DMS 273 (cell line): ENCODE results near the gene PSPH.
"Not testable (repeated sequence)": the region's sequence is repeated elsewhere in the genome, so short reads cannot be mapped to it uniquely, and the experiment has no call there.

Experiments
- DNase-seq: peaks from one replicate; lab custom pipeline; 2025; ENCODE audit not compliant: unreplicated experiment; lab: John Stamatoyannopoulos, UW

The PSPH gene

DNA sequence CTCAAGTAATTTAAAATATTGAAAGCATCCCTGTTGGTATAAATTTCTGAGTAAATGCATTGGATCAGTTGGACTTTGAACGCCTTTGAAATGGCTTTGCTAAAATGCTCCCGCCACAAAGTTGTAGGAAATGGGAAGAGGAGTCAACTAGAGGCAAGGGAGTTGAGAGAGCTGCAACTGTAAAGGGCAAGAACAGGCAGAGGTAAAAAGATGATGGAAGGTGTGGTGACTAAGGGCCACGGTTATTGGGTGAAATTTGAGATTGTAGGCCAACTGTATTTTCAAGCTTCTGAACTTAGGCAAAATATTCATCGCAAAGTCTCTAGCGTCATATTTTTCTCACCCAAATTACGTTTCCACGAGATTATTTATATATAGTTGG lies 12.2 kb upstream of the PSPH start:
- peak; percentile 75 for DNase-seq

DNA sequence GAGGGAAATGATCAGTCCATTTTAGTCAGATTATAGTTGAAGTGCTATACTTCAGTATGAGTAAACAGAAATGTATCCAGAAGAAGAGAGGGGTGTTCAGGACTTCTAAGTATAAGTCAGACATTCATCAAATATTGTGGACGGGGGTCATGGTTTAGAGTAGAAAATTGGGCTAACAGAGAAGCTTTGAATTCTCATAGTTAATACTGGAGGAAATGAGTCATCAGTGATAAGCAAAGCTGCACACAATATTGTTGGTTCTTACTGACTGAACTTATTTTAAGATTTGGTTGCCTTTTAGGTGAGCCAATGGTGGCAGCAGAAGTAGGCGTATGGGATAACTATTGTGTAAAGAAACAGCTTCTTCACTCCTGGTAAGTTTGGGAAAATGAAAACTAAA lies 11.1 kb upstream of the PSPH start:
- DNase-seq = no peak

DNA sequence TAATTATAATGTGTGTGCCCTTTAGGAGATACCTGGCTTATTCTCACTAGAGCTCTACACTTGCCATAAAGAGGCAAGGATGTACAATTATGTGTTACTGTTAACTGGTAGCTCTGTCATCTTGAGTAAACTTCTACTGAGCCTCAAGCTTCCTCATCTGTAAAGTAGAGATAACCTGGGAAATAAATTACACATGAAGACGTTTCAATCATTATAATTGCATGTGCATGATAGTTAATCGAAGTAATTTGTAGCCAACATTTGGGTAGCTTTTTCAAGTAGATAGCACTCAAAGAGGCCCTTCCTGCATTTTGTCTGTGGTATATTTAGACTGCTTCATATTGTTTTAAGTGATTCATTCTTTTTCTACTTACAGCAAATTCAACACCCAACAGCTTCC lies 2.7 kb upstream of the PSPH start:
- DNase-seq = no peak

DNA sequence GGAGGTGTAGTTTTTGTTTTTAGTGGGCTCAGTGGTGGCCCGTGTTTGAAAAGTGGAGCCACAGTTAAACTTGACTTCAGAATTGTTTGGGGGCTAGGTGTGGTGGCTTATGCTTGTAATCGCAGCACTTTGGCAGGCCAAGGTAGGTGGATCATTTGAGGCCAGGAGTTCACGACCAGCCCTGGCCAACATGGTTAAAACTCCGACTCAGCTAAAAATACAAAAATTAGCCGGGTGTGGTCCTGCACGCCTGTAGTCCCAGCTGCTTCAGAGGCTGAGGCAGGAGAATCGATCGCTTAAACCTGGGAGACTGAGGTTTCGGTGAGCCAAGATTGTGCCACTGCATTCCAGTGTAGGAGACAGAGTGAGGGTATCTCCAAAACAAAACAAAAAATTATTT lies 2.1 kb upstream of the PSPH start:
- DNase-seq = no peak

DNA sequence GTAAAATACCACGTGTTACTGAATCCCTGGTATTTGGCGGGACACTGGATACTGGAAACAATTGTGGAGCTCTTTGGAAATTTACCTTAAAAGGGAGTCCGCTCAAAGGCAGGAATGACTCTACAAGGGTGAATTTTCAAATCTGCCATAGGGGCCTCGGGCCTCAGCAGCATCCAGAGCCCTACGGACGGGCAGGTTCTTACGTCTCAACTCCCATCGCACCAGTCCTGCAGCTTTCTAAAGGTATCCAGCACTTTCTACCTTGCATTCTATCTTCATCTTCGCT lies 248 bp downstream of the PSPH start:
- no peak for DNase-seq

DNA sequence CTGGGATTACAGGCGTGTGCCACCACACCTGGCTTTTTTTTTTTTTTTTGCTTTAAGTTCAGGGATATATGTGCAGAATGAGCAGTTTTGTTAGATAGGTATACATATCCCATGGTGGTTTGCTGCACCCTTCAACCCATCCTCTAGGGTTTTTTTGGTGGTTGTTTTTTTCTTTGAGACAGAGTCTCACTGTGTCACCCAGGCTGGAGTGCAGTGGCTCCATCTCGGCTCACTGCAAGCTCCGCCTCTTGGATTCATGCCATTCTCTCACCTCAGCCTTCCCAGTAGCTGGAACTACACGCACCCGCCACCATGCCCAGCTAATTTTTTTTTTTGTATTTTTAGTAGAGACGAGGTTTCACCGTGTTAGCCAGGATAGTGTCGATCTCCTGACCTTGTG lies 2.5 kb downstream of the PSPH start:
- peak; percentile 82 for DNase-seq

DNA sequence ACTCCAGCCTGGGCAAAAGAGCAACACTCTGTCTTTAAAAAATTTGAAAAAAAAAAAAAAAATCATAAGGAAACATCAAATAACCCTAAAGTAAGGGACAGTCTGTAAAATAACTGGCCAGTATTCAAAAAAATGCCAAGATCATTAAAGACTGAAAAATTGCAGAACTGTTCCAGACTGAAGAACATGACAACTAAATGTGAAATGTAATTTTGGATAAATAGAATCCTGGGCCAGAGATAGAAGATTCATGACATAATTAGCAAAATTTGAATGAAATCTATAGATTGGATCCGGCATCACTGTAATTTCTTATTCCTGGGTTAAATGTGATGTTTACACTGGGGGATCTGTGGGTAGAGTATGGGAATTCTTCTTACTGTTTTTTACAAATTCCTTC lies 3.0 kb downstream of the PSPH start:
- DNase-seq = no peak

DNA sequence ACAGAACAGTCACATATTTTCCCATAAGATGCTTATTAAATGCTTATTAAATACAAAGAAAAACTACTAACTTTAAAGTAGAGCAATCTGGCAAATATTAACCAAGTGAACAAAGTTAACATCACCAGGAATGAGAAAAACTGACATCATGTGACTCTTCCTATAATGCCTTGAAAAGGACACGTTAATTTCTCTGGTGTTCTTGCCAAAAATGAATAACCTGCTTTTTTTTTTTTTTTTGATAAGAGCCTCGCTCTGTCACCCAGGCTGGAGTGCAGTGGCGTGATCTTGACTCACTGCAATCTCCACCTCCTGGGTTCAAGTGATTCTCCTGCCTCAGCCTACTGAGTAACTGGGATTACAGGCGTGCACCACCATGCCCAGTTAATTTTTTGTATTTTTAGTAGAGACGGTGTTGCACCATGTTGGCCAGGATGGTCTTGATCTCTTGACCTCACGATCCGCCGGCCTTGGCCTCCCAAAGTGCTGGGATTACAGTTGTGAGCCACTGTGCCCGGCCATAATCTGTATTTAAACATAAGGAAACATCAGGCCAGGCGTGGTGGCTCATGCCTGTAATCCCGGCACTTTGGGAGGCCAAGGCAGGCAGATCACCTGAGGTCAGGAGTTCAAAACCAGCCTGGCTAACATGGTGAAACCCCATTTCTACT lies 3.7 kb downstream of the PSPH start:
- not testable (repeated sequence) for DNase-seq

DNA sequence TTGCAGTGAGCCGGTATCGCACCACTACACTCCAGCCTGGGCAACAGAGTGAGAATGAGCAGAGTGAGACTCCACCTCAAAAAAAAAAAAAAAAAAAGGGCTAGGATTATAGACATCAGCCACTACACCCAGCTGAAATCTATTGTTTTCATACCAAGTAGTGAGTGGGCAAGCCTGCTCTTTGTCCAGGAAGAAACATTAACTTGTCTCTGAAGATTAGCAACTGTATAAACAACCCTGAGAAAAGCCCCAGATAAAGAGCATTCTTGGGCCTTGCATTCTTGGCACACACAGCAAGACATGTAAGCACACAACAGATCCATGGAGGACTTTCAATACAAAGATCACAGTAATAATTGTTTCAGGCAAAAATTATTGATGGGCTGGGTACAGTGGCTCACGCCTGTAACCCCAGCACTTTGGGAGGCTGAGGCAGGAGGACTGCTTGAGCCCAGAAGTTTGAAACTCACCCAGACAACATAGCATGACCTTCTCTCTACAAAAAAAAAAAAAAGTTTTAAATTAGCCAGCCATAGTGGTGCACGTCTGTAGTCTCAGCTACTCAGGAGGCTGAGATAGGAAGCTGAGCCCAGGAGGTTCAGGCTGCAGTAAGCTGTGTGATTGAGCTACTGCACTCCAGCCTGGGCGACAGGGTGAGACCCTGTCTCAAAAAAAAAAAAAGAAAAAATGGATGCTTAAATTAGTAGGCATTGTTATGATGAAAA lies 4.4 kb downstream of the PSPH start:
- DNase-seq = no peak

DNA sequence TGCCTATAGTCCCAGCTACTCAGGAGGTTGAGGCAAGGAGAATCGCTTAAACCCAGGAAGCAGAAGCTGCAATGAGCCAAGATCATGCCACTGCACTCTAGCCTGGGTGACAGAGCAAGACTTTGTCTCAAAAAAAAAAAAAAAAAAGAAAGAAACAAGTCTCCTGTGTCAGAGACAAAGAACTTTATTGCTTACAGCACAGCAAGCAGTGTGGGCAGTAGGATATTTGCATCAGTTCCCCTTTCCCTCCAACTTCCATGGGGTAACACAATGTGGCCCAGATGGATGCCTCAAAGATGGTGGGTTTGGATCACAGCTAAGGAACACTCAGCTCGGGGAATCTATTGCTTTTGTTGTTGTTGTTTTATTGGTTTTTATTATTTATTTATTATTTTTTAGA lies 5.5 kb downstream of the PSPH start:
- DNase-seq = not testable (repeated sequence)

DNA sequence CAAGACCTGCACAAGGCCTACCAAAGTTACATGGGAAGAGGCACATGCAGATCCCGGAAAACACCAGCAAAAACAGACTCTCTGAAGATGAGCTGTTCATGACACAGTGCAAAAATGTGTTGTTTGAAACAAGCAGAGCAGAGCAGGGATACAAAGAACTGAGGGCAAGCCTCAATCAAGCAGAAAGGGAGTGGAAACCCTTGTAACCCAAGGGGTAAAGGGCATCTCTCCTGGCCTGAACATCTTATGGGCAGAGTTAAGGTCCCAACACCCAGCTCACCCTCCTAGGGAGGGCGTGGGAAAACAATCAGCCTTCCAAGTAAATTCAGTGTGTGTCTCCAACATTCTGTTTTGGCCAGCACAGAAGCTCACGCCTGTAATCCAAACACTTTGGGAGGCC lies 10.5 kb downstream of the PSPH start:
- DNase-seq = no peak

DNA sequence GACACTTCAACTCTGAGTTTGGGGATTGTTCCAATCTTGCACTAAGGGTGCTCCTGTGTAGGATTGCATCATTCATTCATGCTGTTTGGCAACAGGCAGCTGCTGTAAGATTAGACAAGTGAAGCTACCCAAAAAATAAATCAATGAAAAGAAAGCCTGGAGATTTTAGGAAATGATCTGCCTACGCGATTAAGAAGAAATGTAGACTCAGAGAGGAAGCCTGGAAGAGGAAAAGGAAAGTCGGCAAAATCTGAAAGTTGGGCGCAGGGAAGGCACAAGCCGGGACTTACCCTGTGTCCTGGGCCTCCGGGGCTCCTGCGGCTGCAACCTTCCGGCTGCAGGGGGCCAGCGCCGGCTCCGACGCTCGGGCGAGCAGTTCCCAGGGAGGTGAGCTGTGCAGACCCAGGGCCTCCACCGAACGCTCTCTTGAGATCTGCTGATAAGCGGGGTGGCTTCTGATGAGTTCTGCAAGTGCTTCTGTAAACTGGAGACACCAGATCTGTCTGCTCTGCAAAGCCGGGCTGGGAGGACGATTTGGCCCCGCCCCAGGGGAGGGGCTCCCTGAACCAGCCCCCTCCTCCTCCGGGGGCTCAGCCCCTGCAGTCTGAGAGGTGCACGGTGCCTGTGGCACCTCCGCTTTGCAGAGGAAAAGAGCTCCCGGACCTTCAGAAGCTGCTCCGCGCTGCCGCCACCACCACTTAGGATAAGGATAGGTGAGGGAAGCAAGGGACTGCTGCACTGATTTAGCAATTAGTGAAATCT lies 17.4 kb downstream of the PSPH start:
- peak; percentile 74 for DNase-seq

DNA sequence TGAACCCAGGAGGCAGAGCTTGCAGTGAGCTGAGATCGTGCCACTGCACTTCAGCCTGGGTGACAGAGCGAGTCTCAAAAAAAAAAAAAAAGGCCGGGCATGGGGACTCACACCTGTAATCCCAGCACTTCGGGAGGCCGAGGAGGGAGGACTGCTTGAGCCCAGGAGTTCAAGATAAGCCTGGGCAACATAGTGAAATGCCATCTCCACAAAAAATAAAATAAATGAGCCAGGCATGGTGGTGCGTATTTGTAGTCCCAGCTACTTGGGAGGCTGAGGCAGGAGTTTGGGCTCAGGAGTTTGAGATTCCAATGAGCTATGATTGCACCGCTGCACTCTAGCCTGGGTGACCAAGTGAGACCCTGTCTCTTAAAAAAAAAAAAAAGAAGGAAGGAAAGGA lies 18.7 kb downstream of the PSPH start:
- not testable (repeated sequence) for DNase-seq

DNA sequence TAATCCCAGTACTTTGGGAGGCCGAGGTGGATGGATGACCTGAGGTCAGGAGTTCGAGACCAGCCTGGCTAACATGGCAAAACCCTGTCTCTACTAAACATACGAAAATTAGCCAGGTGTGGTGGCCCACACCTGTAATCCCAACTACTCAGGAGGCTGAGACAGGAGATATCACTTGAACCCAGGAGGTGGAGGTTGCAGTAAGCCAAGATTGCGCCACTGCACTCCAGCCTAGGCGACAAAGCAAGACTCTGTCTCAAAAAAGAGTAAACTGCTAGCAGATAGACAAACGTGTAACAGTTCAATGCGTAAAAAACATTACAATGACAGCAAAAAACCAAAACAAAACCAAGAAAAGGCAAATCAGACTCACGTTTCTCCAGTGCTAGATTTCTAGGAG lies 19.7 kb downstream of the PSPH start:
- DNase-seq = not testable (repeated sequence)

DNA sequence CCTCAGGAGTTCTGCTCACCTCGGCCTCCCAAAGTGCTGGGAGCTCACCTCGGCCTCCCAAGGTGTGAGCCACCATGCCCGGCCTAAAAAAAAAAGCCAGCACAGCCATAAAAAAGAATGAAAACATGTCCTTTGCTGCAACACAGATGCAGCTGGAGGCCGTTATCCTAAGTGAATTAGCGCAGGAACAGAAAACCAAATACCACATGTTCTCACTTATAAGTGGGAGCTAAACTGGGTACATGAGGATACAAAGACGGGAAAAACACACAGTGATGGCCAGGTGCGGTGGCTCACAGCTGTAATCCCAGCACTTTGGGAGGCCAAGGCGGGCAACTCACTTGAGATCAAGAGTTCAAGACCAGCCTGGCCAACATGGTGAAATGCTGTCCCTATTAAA lies 20.9 kb downstream of the PSPH start:
- no peak for DNase-seq

DNA sequence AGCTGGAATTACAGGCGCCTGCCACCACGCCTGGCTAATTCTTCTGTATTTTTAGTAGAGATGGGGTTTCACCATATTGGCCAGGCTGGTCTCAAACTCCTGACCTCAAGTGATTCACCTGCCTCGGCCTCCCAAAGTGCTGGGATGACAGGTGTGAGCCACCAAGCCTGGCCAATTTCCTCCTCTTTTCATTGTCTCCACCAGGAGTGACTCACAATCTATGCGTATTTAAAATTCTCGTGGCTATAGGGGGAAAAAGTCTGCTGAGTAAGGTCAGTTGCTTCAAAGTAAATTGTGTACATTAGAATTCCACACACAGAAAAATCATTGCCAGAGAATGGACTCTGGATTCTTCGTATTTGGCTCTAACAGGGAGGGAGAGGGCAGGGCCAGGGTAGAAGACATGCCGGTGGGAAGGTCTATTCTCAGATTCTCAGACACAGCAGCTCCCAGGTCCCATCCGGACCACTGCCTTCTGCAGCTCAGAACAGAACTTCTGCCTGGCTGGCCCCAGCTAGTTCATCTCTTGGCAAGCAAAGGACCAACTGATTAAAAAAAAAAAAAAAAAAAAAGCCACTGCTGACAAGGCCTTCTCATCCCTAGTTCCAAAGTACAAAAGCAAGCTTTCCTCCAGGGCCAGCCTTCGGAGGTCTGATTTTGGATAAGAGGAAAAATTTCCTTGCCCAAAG lies 22.2 kb downstream of the PSPH start:
- DNase-seq = no peak

DNA sequence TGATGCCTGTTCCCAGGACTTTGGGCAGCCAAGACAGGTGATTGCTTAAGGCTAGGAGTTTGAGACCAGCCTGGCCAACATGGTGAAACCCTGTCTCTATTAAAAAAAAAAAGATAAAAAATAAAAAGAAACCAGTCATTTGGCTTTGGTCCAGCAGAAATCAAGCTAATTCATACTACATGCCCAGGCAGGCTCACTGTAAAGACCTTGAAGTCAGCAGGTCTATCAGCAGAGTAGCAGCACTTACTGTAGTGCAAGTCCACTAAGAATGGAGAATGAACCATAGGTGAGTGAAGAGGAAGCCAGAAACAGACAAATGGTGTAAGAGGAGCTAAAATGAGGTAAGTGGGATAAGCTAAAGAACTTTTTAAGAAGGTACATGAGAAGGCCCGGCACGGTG lies 24.7 kb downstream of the PSPH start:
- DNase-seq = peak; percentile 18

DNA sequence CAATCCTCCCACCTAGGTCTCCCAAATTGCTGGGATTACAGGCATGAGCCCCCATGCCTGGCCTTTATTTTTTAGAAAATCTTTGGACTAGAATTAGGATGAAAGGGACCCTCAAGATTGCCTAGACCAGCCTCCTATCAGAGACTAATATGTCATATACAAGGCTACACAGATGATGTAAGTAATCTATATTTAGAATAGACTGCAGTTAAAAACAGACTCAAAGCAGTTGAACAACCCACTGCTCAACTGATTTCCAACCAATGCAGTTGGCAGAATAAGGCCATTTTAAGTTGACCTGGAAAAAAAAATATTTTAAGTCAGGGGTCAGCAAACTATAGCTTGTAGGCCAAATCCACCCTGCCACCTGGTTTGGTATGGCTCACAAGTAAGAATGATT lies 27.7 kb downstream of the PSPH start:
- DNase-seq = no peak

DNA sequence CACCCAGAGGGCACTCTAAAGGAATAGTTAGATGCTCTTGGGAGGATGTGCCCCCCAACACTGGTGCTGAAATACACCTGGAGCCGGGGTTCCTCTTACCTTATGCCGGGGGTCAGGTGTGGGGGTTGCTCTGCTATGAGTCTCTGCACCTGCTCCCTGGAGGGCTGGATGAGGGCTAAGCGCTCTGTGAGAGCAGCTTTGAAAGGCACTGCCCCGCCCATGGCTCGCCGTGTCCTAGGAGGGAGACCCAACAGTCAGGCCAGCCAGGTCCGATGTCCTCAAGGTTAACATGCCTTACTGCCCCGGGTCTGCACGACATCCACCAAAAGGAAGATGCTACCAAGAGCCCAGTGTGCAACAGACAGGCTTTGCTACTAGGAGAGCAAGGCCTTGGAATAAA lies 31.7 kb downstream of the PSPH start:
- no peak for DNase-seq

DNA sequence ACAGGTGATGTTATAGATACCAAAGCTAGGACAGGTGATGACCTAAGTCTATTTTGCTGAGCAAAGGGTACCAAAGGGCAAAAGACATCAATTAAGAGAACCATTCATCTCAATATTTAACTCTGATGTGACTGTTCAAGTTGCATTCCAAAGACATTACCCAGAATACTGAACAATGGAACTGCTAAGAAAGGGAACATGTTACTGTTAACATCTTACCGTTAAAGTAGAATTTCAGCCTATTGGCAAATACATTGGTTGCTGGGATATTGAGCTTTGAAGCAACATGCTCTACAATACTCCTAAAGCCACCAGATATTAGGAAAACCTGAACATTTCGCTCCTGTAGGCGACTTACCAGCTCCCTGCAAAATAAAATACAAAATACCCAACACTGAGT lies 34.2 kb downstream of the PSPH start:
- not testable (repeated sequence) for DNase-seq

DNA sequence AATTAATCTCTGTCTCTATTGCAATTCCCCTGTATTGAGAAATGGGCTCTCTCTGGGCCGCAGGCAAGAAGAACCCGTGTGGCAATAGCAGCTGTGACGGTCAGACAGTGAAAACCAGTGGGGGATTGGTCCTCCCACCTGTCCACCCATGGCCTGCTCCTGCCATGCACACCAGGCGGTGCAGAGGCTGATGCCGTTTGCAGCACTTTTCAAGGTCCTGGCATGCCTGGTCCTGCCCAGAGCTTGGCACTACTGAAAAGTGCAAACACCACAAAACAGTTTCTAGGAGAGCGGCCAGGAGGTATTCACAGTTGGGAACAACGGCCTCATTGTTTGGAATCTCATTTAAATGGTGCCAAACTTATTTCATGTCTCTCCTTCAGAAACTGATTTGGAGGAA lies 41.5 kb downstream of the PSPH start:
- DNase-seq = peak; percentile 86

DNA sequence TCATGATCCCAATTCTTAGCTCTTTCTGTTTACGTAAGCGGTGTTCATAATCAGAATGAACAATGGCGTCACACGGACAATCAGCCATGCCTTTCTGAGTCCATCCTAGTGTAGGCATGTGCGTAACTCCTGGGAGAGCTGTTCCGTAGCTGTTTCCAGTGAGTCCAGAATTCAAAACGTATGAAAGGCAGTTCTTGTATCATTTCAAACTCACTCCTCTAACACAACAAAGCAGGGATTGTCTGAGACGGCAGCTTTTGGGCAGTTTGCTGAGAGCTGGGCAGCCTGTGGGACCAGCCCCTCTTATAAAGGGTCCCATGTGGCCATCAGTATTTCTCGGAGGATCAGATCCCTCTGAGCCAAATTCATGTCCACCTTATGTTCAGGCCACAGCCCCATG lies 43.4 kb downstream of the PSPH start:
- DNase-seq = no peak
